Measurements from ENCODE around the gene BCAR3.

The BCAR3 gene

DNA sequence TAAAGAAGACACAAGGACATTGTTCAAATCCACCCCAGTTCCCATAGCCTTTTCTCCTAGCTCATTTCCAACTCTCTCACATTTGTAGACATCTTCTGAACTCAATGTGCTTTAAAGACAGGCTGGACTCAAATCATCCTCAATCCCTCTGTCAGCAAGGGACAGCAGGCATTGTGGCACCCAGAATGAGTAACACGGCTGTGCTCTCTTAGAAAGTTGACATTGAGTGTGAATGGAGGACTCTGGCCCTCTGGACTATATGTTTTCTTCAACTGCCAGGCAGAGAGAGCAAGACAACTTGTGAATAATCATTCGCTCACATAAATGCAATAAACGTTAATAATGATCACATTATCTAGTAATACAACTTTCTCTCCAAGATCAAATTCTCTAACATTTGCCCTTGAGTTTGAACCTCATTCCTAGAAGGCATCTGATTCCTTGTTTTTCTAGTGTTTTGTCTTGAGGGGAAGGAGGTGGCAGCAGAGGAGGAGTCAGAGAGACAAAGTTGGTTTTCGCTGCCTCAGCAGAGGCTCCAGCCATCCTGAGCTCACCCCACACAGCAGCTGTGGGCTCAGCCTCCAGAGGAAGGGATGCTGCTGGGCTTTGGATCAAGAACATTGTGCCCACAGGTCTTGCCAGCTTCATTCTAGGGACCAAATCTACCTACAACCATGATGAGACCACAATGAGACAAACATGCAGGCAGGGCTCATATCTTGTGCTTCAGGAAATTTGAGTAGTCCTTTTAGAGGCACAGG lies 85.1 kb downstream of the BCAR3 start:
- no peak overlapping the region for H3K27ac ChIP-seq
- no peak for TF ChIP-seq CTCF (IDR thresholded peaks at IDR 0.05)
- no peak for TF ChIP-seq ZFX (IDR thresholded peaks at IDR 0.05; ENCODE audit: borderline replicate concordance)

DNA sequence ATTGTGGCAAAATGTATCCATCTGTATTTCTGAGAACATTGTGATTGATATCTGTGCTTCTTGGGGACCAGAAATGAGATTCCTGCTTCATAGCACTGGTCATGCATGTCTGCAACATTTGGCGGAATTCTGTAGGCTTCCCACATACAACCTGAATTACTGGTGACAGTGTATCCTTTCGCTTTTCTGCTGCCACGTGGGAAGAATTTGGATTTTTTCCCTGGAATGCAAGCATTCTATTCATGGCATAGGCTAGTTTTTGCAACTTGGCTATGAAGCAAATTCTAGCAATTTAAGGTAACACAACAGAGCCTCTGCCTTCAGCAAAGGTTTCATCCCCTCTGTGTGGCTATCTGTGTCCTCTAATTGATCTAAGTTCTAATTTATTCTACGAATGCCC lies 85.9 kb downstream of the BCAR3 start:
- TF ChIP-seq ZFX (IDR thresholded peaks at IDR 0.05; ENCODE audit: borderline replicate concordance) (no peak), CTCF (IDR thresholded peaks at IDR 0.05) (no peak)
- no peak overlapping the region for H3K27ac ChIP-seq

- H3K27ac ChIP-seq: no peak overlapping the region
- TF ChIP-seq CTCF (IDR thresholded peaks at IDR 0.05): no peak
- no peak for TF ChIP-seq ZFX (IDR thresholded peaks at IDR 0.05; ENCODE audit: borderline replicate concordance)
Observed at GRCh38 chr1:93595266-93595665, 86.4 kb downstream of the BCAR3 start.

DNA sequence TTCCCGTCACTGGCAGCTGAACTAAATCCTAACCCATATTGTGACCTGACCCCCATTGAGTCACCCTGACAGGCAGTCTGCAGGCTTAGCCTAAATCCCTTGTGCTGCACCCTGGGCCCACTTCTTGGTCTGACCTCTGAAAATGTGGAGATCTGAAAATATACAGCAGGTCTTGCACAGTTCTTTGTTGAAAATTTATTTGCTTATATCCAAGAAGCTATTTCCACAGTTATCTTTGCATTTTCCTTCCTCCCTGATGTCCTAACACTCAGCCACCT lies 87.1 kb downstream of the BCAR3 start:
- H3K27ac ChIP-seq: no peak overlapping the region
- TF ChIP-seq ZFX (IDR thresholded peaks at IDR 0.05; ENCODE audit: borderline replicate concordance): no peak
- no peak for TF ChIP-seq CTCF (IDR thresholded peaks at IDR 0.05)

DNA sequence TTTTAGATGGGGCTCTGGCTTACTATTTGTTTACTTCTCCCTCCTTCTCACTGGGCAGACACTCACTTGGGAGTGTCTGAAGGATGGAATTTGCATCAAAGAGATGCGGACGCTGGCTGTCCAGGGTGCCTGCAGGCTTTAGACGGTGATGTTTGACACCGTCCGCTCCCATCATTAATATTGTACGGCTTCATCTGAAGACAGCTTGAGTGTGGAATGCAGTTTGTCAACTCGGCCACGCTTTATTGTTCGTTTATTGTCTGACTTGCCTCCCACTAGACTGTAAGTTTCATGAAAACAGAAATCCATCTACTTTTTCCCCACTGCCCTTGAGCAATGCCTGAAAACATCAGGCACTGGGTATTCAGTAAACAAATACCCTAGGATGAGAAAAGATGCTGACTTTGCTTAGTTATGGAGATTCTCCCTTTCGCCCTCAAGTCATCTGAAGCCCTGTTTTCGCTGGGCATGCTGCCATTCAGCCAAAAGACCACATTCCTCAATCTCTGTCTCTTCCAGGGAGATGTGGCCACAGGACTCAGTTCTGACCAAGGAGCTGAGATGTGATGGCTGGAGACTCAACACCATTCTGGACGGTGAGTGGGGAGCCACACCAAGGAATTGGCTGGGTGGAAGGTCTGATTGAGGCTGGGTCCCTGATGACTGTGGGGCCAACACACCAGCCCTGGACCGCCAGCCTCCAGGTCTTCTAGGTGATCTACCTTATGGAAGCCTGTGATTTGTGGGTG lies 87.6 kb downstream of the BCAR3 start:
- H3K27ac ChIP-seq: no peak overlapping the region
- TF ChIP-seq CTCF (IDR thresholded peaks at IDR 0.05): no peak

DNA sequence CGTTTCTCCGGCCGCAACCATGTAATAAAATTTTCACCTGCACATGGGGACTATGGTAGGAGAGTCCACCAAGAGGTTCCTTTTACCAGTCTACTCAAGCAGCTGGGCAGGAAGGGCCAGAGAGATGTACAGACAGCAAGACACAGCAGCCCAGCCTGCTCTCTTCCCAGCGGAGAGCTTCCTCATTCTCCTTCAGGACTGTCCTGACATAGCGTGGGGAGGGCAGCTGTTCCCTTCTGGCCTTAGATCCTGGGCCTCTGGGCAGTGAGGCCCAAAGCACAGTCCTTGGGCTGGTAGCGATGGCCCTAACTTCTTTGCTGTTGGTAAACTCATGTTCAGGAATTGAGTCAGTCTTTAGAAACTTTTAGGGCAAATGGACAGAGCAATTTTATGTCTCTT lies 89.1 kb downstream of the BCAR3 start:
- TF ChIP-seq ZFX (IDR thresholded peaks at IDR 0.05; ENCODE audit: borderline replicate concordance) (no peak), CTCF (IDR thresholded peaks at IDR 0.05) (no peak)
- peak overlapping the region; percentile 87 for H3K27ac ChIP-seq

Data from 22Rv1 (cell line).